OCI-LY7 (cell line): Measurements from ENCODE around the gene HEPACAM2.

Experiments
- EZH2phosphoT487 ChIP-seq: fragments of 200-600 bp; sonication (generic); IDR thresholded peaks from 2 replicates; pipeline ENCODE4 v1.6.1; 2018; ENCODE audit warnings: low read depth, borderline replicate concordance, mild to moderate bottlenecking, mixed run types, antibody characterized with exemption, low read length, moderate library complexity, mixed read lengths
- TF ChIP-seq, protein P1 (sequence below): fragments of 200-600 bp; sonication (generic); conservative IDR thresholded peaks from 2 replicates; pipeline ENCODE4 v1.5.1; 2014; ENCODE audit warnings: mild to moderate bottlenecking, antibody characterized with exemption, low read length, moderate library complexity, mixed read lengths

GRCh38 chr7:93142127-93142526 lies 84.1 kb downstream of the HEPACAM2 start:
- TF ChIP-seq, protein P1, sequence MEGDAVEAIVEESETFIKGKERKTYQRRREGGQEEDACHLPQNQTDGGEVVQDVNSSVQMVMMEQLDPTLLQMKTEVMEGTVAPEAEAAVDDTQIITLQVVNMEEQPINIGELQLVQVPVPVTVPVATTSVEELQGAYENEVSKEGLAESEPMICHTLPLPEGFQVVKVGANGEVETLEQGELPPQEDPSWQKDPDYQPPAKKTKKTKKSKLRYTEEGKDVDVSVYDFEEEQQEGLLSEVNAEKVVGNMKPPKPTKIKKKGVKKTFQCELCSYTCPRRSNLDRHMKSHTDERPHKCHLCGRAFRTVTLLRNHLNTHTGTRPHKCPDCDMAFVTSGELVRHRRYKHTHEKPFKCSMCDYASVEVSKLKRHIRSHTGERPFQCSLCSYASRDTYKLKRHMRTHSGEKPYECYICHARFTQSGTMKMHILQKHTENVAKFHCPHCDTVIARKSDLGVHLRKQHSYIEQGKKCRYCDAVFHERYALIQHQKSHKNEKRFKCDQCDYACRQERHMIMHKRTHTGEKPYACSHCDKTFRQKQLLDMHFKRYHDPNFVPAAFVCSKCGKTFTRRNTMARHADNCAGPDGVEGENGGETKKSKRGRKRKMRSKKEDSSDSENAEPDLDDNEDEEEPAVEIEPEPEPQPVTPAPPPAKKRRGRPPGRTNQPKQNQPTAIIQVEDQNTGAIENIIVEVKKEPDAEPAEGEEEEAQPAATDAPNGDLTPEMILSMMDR: no peak
- no peak for TF ChIP-seq EZH2phosphoT487
